ENCODE measurements around the gene IL3RA.

DNA sequence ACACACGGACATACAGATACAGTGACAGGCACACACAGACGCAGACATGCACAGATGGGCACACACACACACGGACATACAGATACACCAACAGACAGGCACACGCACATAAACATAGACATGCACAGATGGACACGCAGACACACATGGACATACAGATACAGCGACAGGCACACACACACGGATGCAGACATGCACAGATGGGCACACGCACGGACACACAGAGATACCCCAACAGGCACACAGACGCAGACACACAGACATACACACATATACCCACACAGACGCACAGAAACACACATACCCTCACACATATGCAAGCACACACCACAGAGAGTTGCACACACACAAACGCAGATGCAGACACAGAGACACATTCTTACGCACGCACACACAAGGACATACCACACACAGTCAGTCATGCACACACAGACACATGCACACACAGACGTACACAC is 79.8 kb downstream of the IL3RA start:
- TF ChIP-seq, protein P1, sequence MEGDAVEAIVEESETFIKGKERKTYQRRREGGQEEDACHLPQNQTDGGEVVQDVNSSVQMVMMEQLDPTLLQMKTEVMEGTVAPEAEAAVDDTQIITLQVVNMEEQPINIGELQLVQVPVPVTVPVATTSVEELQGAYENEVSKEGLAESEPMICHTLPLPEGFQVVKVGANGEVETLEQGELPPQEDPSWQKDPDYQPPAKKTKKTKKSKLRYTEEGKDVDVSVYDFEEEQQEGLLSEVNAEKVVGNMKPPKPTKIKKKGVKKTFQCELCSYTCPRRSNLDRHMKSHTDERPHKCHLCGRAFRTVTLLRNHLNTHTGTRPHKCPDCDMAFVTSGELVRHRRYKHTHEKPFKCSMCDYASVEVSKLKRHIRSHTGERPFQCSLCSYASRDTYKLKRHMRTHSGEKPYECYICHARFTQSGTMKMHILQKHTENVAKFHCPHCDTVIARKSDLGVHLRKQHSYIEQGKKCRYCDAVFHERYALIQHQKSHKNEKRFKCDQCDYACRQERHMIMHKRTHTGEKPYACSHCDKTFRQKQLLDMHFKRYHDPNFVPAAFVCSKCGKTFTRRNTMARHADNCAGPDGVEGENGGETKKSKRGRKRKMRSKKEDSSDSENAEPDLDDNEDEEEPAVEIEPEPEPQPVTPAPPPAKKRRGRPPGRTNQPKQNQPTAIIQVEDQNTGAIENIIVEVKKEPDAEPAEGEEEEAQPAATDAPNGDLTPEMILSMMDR (conservative IDR thresholded peaks at IDR 0.05; ENCODE audit: low read depth in 2 of 2), result no peak
- no peak for TF ChIP-seq EZH2 (IDR thresholded peaks at IDR 0.05; ENCODE audit: low read depth, unreplicated experiment)
